ENCODE results near the gene NRCAM.

Gene NRCAM

DNA sequence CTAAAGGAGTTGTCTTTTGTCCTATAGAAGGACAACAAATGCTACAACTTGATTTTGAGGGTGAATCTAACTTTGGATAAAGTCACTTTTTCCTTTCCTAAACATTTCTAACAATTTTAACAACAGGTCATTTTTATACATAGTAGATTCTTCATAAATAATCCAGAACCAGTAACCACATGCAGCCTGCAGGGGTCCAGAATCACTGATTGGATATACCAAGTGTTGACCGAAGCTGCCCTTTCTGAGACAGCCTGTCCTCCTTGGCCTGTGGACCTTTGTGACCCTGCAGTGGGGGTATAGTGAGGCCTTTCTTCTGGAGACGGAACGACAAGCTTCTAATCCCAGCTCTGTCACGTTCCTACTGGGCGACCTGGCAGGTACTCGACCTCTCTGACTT is 291.3 kb downstream of the NRCAM start:
- no peak for DNase-seq
- H2BK12ac ChIP-seq (ENCODE audit: low read length in 2 of 2) = no peak overlapping the region
- peaks cover 2% of the 10 kb centered on the region for H3K4me1 ChIP-seq (ENCODE audit: control insufficient read depth, insufficient read depth, low read depth, low read length)

DNA sequence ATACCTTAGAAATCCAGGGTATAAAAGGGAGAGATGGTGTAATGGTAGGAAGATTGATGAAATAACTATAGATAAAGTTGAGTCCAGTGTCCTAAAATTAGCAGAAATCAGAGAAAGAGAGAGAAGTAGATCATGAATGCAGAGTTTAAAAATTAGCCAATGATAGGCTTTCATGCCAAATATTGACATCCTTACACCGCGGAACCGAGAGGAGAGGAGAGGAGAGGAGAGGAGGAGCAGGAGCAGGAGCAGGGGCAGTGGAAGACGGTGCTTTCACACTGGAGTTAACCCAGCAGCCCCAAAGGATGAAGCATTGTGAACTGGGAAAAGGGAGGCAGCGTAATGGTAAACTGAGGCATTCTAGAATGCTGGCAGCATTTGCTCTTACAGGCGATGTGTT is 291.9 kb downstream of the NRCAM start:
- H3K36me3 ChIP-seq (ENCODE audit: control insufficient read depth in 1 of 2, insufficient read depth in 2 of 2, low read depth in 1 of 2, low read length in 2 of 2) = no peaks in the 10 kb centered on the region
- WGBS = 72% methylated on average over 5 of the region's 6 CpGs
- H3K4ac ChIP-seq (ENCODE audit: low read depth in 1 of 2, low read length in 2 of 2) = no peak overlapping the region
- no peak overlapping the region for H4K91ac ChIP-seq (ENCODE audit: low read length)
- no peak overlapping the region for H2AFZ ChIP-seq (ENCODE audit: low read depth, low read length)
- no peak overlapping the region for H3K23ac ChIP-seq (ENCODE audit: low read length in 2 of 2)
- H4K8ac ChIP-seq (ENCODE audit: low read length) = no peak overlapping the region
- no peak overlapping the region for H3K18ac ChIP-seq (ENCODE audit: low read depth in 1 of 2, low read length in 2 of 2)
- peaks cover 2% of the 10 kb centered on the region for H3K4me1 ChIP-seq (ENCODE audit: control insufficient read depth, insufficient read depth, low read depth, low read length)
- no peak overlapping the region for H3K14ac ChIP-seq (ENCODE audit: low read length in 2 of 2)
- H3K4me2 ChIP-seq (ENCODE audit: low read length, poor library complexity, severe bottlenecking) = no peak overlapping the region
- no peaks in the 10 kb centered on the region for H3K79me1 ChIP-seq (replicated peaks; ENCODE audit: low read length, poor library complexity, severe bottlenecking)
- H2BK12ac ChIP-seq (ENCODE audit: low read length in 2 of 2) = no peak overlapping the region
- H3K9me3 ChIP-seq (ENCODE audit: control insufficient read depth, low read length) = no peaks in the 10 kb centered on the region
- no peak overlapping the region for H2BK5ac ChIP-seq (ENCODE audit: low read depth, low read length, poor library complexity, severe bottlenecking)
- DNase-seq = no peak
- no peak overlapping the region for H2BK15ac ChIP-seq (ENCODE audit: low read depth, poor library complexity, severe bottlenecking)
- H3K4me3 ChIP-seq (ENCODE audit: insufficient read depth in 1 of 2, low read depth in 1 of 2, low read length in 2 of 2) = no peak overlapping the region
- no peak overlapping the region for H3K27ac ChIP-seq (ENCODE audit: low read length, poor library complexity, severe bottlenecking)
- no peak overlapping the region for H3K9ac ChIP-seq (ENCODE audit: low read length)
- no peaks in the 10 kb centered on the region for H3K27me3 ChIP-seq (ENCODE audit: control insufficient read depth in 1 of 2, insufficient read depth in 1 of 2, low read length in 2 of 2)
- H2AK5ac ChIP-seq (ENCODE audit: low read length, severe bottlenecking) = no peak overlapping the region
- H2BK120ac ChIP-seq (ENCODE audit: low read depth, low read length) = no peak overlapping the region

More for the DNA sequence above, 291.3 kb downstream of the NRCAM start:
- Histone ChIP-seq H3K14ac (ENCODE audit: low read length in 2 of 2) (no peak overlapping the region), H2BK15ac (ENCODE audit: low read depth, poor library complexity, severe bottlenecking) (no peak overlapping the region), H3K79me1 (replicated peaks; ENCODE audit: low read length, poor library complexity, severe bottlenecking) (no peaks in the 10 kb centered on the region), H3K27me3 (ENCODE audit: control insufficient read depth in 1 of 2, insufficient read depth in 1 of 2, low read length in 2 of 2) (no peaks in the 10 kb centered on the region), H3K18ac (ENCODE audit: low read depth in 1 of 2, low read length in 2 of 2) (no peak overlapping the region), H3K27ac (ENCODE audit: low read length, poor library complexity, severe bottlenecking) (no peak overlapping the region), H3K9me3 (ENCODE audit: control insufficient read depth, low read length) (no peaks in the 10 kb centered on the region), H2BK120ac (ENCODE audit: low read depth, low read length) (no peak overlapping the region), H3K9ac (ENCODE audit: low read length) (no peak overlapping the region), H3K4me2 (ENCODE audit: low read length, poor library complexity, severe bottlenecking) (no peak overlapping the region), H2AK5ac (ENCODE audit: low read length, severe bottlenecking) (no peak overlapping the region), H3K23ac (ENCODE audit: low read length in 2 of 2) (no peak overlapping the region), H2AFZ (ENCODE audit: low read depth, low read length) (no peak overlapping the region), H4K8ac (ENCODE audit: low read length) (no peak overlapping the region), H3K36me3 (ENCODE audit: control insufficient read depth in 1 of 2, insufficient read depth in 2 of 2, low read depth in 1 of 2, low read length in 2 of 2) (no peaks in the 10 kb centered on the region), H2BK5ac (ENCODE audit: low read depth, low read length, poor library complexity, severe bottlenecking) (no peak overlapping the region), H3K4ac (ENCODE audit: low read depth in 1 of 2, low read length in 2 of 2) (no peak overlapping the region), H4K91ac (ENCODE audit: low read length) (no peak overlapping the region), H3K4me3 (ENCODE audit: insufficient read depth in 1 of 2, low read depth in 1 of 2, low read length in 2 of 2) (no peak overlapping the region)
- 59% methylated on average over 3 of the region's 6 CpGs for WGBS

DNA sequence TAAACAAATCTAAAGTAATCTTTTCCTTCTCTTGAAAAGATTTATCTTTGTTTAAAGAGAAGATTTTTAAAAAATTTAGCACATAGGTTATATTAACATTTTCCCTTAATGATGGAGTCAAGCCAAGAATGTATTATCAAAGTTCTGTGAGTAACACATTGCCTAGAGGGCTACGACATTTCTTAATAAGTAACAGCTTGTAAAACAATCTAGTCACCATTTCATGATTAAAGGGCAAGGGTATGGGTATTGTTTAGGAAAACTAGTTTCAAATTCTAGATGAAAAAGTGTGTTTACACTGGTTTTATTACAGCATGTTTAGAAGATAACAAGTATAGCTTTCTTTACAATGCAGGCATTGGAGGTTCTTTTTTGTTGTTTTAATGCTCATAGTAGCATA is 297.5 kb downstream of the NRCAM start:
- no peak overlapping the region for H2BK15ac ChIP-seq (ENCODE audit: low read depth, poor library complexity, severe bottlenecking)
- no peak overlapping the region for H3K9ac ChIP-seq (ENCODE audit: low read length)
- H3K18ac ChIP-seq (ENCODE audit: low read depth in 1 of 2, low read length in 2 of 2) = no peak overlapping the region
- no peak overlapping the region for H3K4me3 ChIP-seq (ENCODE audit: insufficient read depth in 1 of 2, low read depth in 1 of 2, low read length in 2 of 2)
- no peak overlapping the region for H2AFZ ChIP-seq (ENCODE audit: low read depth, low read length)
- H3K23ac ChIP-seq (ENCODE audit: low read length in 2 of 2) = no peak overlapping the region
- no peak overlapping the region for H4K8ac ChIP-seq (ENCODE audit: low read length)
- no peak overlapping the region for H3K4me2 ChIP-seq (ENCODE audit: low read length, poor library complexity, severe bottlenecking)
- H3K79me1 ChIP-seq (replicated peaks; ENCODE audit: low read length, poor library complexity, severe bottlenecking) = no peaks in the 10 kb centered on the region
- no peaks in the 10 kb centered on the region for H3K9me3 ChIP-seq (ENCODE audit: control insufficient read depth, low read length)
- no peak overlapping the region for H3K27ac ChIP-seq (ENCODE audit: low read length, poor library complexity, severe bottlenecking)
- no peak overlapping the region for H2AK5ac ChIP-seq (ENCODE audit: low read length, severe bottlenecking)
- DNase-seq = no peak
- H3K36me3 ChIP-seq (ENCODE audit: control insufficient read depth in 1 of 2, insufficient read depth in 2 of 2, low read depth in 1 of 2, low read length in 2 of 2) = no peaks in the 10 kb centered on the region
- no peak overlapping the region for H2BK120ac ChIP-seq (ENCODE audit: low read depth, low read length)
- H3K27me3 ChIP-seq (ENCODE audit: control insufficient read depth in 1 of 2, insufficient read depth in 1 of 2, low read length in 2 of 2) = no peaks in the 10 kb centered on the region
- H3K4me1 ChIP-seq (ENCODE audit: control insufficient read depth, insufficient read depth, low read depth, low read length) = no peaks in the 10 kb centered on the region
- no peak overlapping the region for H2BK12ac ChIP-seq (ENCODE audit: low read length in 2 of 2)
- no peak overlapping the region for H2BK5ac ChIP-seq (ENCODE audit: low read depth, low read length, poor library complexity, severe bottlenecking)
- H3K14ac ChIP-seq (ENCODE audit: low read length in 2 of 2) = no peak overlapping the region
- H4K91ac ChIP-seq (ENCODE audit: low read length) = no peak overlapping the region
- WGBS = no CpG with 5 or more reads among the region's 1 CpG
- H3K4ac ChIP-seq (ENCODE audit: low read depth in 1 of 2, low read length in 2 of 2) = no peak overlapping the region

DNA sequence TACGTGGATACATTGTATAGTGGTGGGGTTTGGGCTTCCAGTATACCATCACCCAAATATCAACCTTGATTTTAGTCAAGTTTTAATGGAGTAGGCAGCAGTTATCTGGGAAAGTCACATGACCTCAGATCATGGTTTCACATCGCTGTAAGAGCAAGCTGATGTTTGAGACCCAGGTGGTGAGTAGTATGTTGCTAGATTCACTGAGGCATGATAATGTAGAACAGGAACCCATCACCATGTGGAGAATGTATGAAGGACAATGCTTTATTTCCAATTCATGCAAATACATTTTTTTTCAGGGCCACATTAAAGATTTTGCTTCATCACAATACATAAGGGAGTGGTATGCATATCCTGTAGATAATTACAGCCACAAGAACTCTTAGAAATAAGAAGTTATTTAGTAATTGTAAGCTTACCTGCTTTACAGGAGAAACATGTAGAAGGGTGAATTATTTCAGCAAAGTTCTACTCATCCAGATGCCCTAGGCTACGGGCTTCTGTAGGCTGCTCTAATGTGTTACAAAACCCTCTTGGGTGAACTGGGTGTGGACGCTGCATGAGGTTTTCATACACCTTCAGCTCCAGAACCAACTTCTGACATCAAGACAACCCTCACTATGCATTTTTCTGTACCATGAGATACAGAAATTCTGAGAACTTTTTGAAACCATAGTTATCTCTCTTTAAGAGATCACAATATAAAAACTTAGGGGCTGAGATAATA is 298.5 kb downstream of the NRCAM start:
- Histone ChIP-seq H3K4me1 (ENCODE audit: control insufficient read depth, insufficient read depth, low read depth, low read length) (no peaks in the 10 kb centered on the region), H3K4me2 (ENCODE audit: low read length, poor library complexity, severe bottlenecking) (no peak overlapping the region), H3K23ac (ENCODE audit: low read length in 2 of 2) (no peak overlapping the region), H3K9ac (ENCODE audit: low read length) (no peak overlapping the region), H2BK12ac (ENCODE audit: low read length in 2 of 2) (no peak overlapping the region), H3K14ac (ENCODE audit: low read length in 2 of 2) (no peak overlapping the region), H4K91ac (ENCODE audit: low read length) (no peak overlapping the region), H2BK5ac (ENCODE audit: low read depth, low read length, poor library complexity, severe bottlenecking) (no peak overlapping the region), H3K36me3 (ENCODE audit: control insufficient read depth in 1 of 2, insufficient read depth in 2 of 2, low read depth in 1 of 2, low read length in 2 of 2) (no peaks in the 10 kb centered on the region), H3K79me1 (replicated peaks; ENCODE audit: low read length, poor library complexity, severe bottlenecking) (no peaks in the 10 kb centered on the region), H3K18ac (ENCODE audit: low read depth in 1 of 2, low read length in 2 of 2) (no peak overlapping the region), H3K27ac (ENCODE audit: low read length, poor library complexity, severe bottlenecking) (no peak overlapping the region), H4K8ac (ENCODE audit: low read length) (no peak overlapping the region), H3K9me3 (ENCODE audit: control insufficient read depth, low read length) (no peaks in the 10 kb centered on the region), H3K4me3 (ENCODE audit: insufficient read depth in 1 of 2, low read depth in 1 of 2, low read length in 2 of 2) (no peak overlapping the region), H2AFZ (ENCODE audit: low read depth, low read length) (no peak overlapping the region), H3K27me3 (ENCODE audit: control insufficient read depth in 1 of 2, insufficient read depth in 1 of 2, low read length in 2 of 2) (no peaks in the 10 kb centered on the region), H2BK15ac (ENCODE audit: low read depth, poor library complexity, severe bottlenecking) (no peak overlapping the region), H2BK120ac (ENCODE audit: low read depth, low read length) (no peak overlapping the region), H3K4ac (ENCODE audit: low read depth in 1 of 2, low read length in 2 of 2) (no peak overlapping the region), H2AK5ac (ENCODE audit: low read length, severe bottlenecking) (peak overlapping the region; percentile 9)
- whole genome bisulfite sequencing = 96% methylated on average over 3 of the region's 4 CpGs
- no peak for DNase-seq
